WERI-Rb-1 (cell line): ENCODE measurements around the gene HBS1L.

Experiments used
- DNase-seq: peaks from one replicate; pipeline ENCODE4 v3.0.0-alpha.2; 2020
- H3K27ac ChIP-seq: fragments of 250-450 bp; sonication (Bioruptor Pico); 2 replicates; pipeline ENCODE4 v1.5.1; 2020; ENCODE audit warnings: mild to moderate bottlenecking, moderate library complexity
- H3K27me3 ChIP-seq: fragments of 250-450 bp; sonication (Bioruptor Pico); 2 replicates; pipeline ENCODE4 v1.5.1; 2021; ENCODE audit warnings: mild to moderate bottlenecking, low read depth, moderate library complexity; ENCODE audit not compliant: insufficient read depth, severe bottlenecking
- H3K36me3 ChIP-seq: fragments of 250-450 bp; sonication (Bioruptor Pico); 2 replicates; pipeline ENCODE4 v1.5.1; 2020; ENCODE audit warnings: mild to moderate bottlenecking, moderate library complexity
- H3K4me3 ChIP-seq: 2 replicates; pipeline ENCODE4 v1.5.1; 2011; ENCODE audit warnings: low read depth, mild to moderate bottlenecking, control low read depth, low read length
- H3K9me3 ChIP-seq: fragments of 250-450 bp; sonication (Bioruptor Pico); 2 replicates; pipeline ENCODE4 v1.5.1; 2021; ENCODE audit warnings: mild to moderate bottlenecking, moderate library complexity; ENCODE audit not compliant: severe bottlenecking
- TF ChIP-seq, protein P1 (sequence below): IDR thresholded peaks from 2 replicates; pipeline ENCODE4 v1.5.1; 2011; ENCODE audit warnings: low read depth, mild to moderate bottlenecking, control low read depth, inconsistent platforms, low read length

HBS1L gene

GRCh38 chr6:134999107-134999506 is 55.5 kb downstream of the HBS1L start:
- Histone ChIP-seq H3K27ac (no peak overlapping the region), H3K27me3 (no peaks in the 10 kb centered on the region), H3K4me3 (no peak overlapping the region), H3K9me3 (no peaks in the 10 kb centered on the region), H3K36me3 (peaks cover 13% of the 10 kb centered on the region)
- no peak for DNase-seq
- TF ChIP-seq, protein P1, sequence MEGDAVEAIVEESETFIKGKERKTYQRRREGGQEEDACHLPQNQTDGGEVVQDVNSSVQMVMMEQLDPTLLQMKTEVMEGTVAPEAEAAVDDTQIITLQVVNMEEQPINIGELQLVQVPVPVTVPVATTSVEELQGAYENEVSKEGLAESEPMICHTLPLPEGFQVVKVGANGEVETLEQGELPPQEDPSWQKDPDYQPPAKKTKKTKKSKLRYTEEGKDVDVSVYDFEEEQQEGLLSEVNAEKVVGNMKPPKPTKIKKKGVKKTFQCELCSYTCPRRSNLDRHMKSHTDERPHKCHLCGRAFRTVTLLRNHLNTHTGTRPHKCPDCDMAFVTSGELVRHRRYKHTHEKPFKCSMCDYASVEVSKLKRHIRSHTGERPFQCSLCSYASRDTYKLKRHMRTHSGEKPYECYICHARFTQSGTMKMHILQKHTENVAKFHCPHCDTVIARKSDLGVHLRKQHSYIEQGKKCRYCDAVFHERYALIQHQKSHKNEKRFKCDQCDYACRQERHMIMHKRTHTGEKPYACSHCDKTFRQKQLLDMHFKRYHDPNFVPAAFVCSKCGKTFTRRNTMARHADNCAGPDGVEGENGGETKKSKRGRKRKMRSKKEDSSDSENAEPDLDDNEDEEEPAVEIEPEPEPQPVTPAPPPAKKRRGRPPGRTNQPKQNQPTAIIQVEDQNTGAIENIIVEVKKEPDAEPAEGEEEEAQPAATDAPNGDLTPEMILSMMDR: no peak

DNA sequence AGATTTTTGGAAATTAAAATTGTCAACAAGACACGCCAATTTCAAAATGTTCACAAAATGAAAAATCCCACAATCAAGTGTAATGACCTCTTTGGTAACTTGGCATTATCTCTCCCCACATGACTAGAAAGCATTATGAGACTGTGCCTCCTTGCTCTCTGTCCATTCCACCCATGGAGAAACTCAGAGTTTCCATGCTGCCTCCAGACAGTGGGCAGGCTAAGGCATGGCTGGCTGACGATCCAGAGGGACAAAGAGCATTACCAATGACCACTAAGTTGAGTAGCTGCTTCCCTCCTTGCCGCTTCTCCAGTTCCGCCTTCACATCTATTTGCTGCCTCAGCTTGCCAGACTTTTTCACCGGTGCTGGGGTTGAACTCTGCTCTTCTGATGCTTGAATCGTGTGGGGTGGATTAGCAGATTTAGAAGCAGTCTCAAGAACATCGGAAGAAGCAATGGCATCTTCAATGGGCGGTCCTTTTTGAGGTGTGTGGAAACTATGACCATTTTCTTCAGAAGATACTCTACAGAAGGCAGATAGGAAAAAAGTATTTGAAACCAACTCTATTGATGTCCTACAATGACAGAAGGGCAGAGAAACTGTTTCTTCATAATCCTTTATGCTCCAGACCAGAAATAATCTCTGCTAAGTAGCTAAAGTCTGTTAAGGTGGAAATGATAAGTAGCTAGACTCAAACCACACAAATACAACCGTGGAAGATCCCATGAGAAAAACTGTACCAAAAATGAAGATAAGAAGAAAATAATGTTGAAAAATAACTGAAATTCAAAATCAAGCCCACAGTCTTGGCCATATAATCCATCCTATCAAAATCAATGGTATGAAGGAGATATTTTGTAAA is 57.3 kb downstream of the HBS1L start:
- no peaks in the 10 kb centered on the region for H3K27me3 ChIP-seq
- DNase-seq: peak; percentile 56
- TF ChIP-seq, protein P1: no peak
- no peaks in the 10 kb centered on the region for H3K9me3 ChIP-seq
- H3K4me3 ChIP-seq: peak overlapping the region; percentile 23
- peak overlapping the region; percentile 71 for H3K27ac ChIP-seq
- H3K36me3 ChIP-seq: peaks cover 18% of the 10 kb centered on the region

DNA sequence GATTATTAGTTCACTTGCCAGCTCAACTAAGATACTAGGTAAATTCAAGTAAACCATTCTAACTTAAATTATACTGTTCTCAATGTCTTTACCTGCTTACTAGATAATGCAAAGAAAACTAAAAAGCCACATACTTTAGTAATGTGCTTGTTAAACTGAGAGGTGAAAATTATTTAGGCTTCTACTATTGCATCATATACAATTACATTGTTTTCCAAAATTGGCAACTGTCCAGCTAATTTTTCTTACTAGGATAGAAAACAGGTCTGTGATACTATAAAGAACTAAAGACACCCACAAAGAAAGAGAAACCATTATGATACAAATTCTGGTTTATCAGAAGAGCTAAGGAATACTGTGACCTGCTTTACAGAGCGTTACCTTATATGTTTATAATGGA is 59.1 kb downstream of the HBS1L start:
- Histone ChIP-seq H3K27ac (peak overlapping the region; percentile 71), H3K27me3 (no peaks in the 10 kb centered on the region), H3K36me3 (peaks cover 31% of the 10 kb centered on the region), H3K4me3 (no peak overlapping the region), H3K9me3 (no peaks in the 10 kb centered on the region)
- no peak for DNase-seq
- TF ChIP-seq, protein P1: no peak

GRCh38 chr6:134994431-134994830 is 60.2 kb downstream of the HBS1L start:
- no peak overlapping the region for H3K27ac ChIP-seq
- peaks cover 35% of the 10 kb centered on the region for H3K36me3 ChIP-seq
- H3K27me3 ChIP-seq: no peaks in the 10 kb centered on the region
- TF ChIP-seq, protein P1: no peak
- no peaks in the 10 kb centered on the region for H3K9me3 ChIP-seq
- DNase-seq: no peak
- no peak overlapping the region for H3K4me3 ChIP-seq

- peaks cover 39% of the 10 kb centered on the region for H3K36me3 ChIP-seq
Observed at GRCh38 chr6:134992155-134992554, 62.5 kb downstream of the HBS1L start.

More at GRCh38 chr6:134992155-134992554, 62.5 kb downstream of the HBS1L start:
- H3K9me3 ChIP-seq: no peaks in the 10 kb centered on the region
- TF ChIP-seq, protein P1: no peak
- H3K27me3 ChIP-seq: no peaks in the 10 kb centered on the region
- H3K27ac ChIP-seq: no peak overlapping the region
- DNase-seq: no peak
- no peak overlapping the region for H3K4me3 ChIP-seq
